ENCODE data around the gene ADAMTS15. TPM values are rescaled to one million over a fixed set of nuclear protein-coding genes. Genes with fewer than 3 reads are reported as not detected.

ADAMTS15 gene
- total RNA-seq, 1 donor from 2014 or later = 0.02 TPM

DNA sequence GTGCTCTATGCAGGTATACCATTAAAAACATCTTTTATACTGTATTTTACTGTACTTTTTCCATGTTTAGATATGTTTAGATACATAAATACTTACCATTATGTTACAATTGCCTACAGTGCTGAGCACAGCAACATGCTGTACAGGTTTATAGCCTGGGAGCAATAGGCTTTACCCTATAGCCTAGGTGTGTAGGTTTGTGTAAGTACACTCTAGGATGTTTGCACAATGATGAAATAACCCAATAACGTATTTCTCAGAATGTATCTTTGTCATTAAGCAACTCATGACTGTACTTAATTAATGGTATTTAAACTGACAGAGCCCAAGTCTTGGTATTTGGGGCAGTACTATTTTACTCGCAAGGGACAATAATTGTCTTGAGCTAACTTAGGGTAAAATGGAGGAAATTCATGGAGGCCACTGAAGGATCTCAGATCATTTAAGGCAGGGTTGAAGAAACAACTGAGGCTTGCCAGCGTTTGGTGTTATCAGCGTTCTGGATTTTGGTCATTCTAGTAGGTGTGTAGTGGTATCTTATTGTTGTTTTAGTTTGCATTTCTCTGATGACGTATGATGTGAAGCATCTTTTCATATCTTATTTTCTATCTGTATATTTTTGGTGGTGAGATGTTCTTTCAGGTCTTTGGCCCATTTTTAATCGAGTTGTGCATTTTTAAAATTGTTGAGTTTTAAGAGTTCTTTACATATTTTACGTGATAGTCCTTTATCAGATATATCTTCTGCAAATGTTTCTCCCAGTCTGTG, 42.4 kb downstream of the ADAMTS15 start:
- H3K36me3 Mint-ChIP-seq (ENCODE audit: low read depth) = no peaks in the 10 kb centered on the region
- H3K27ac Mint-ChIP-seq = no peak overlapping the region
- no peaks in the 10 kb centered on the region for H3K9me3 Mint-ChIP-seq
- H3K4me1 Mint-ChIP-seq = peaks cover 4% of the 10 kb centered on the region
- H3K27me3 Mint-ChIP-seq = peaks cover 21% of the 10 kb centered on the region
- intact Hi-C loops (cut with micrococcal nuclease) = no loop called here
- H3K4me3 Mint-ChIP-seq = no peak overlapping the region
- no peak for DNase-seq

GRCh38 chr11:130498181-130498580, 49.7 kb downstream of the ADAMTS15 start:
- H3K4me1 Mint-ChIP-seq = no peaks in the 10 kb centered on the region
- intact Hi-C loops (cut with micrococcal nuclease) = no loop called here
- no peak for DNase-seq
- no peaks in the 10 kb centered on the region for H3K9me3 Mint-ChIP-seq
- peaks cover 14% of the 10 kb centered on the region for H3K27me3 Mint-ChIP-seq
- no peak overlapping the region for H3K4me3 Mint-ChIP-seq
- H3K36me3 Mint-ChIP-seq (ENCODE audit: low read depth) = no peaks in the 10 kb centered on the region
- H3K27ac Mint-ChIP-seq = no peak overlapping the region

DNA sequence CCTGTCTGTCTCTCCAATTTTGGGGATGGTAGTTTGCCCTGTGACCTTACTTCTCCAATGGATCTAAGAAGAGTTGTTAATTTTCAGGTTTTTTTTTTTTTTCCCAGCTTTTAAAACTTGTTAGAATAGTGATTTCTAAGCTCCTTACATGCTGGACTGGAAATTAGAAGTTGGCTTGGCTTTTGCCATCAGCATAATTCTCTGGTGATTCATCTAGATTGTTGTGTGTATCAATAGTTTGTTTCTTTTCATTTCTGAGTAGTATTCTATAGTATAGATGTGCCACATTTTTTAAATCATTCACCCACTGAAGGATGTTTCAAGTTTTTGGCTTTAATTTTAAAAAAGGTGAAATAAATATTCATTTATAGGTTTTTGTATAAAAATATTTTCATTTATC, 51.4 kb downstream of the ADAMTS15 start:
- no peaks in the 10 kb centered on the region for H3K9me3 Mint-ChIP-seq
- intact Hi-C loops (cut with micrococcal nuclease) = no loop called here
- H3K4me1 Mint-ChIP-seq = no peaks in the 10 kb centered on the region
- peaks cover 15% of the 10 kb centered on the region for H3K27me3 Mint-ChIP-seq
- no peaks in the 10 kb centered on the region for H3K36me3 Mint-ChIP-seq (ENCODE audit: low read depth)
- no peak for DNase-seq
- no peak overlapping the region for H3K27ac Mint-ChIP-seq
- H3K4me3 Mint-ChIP-seq = no peak overlapping the region

DNA sequence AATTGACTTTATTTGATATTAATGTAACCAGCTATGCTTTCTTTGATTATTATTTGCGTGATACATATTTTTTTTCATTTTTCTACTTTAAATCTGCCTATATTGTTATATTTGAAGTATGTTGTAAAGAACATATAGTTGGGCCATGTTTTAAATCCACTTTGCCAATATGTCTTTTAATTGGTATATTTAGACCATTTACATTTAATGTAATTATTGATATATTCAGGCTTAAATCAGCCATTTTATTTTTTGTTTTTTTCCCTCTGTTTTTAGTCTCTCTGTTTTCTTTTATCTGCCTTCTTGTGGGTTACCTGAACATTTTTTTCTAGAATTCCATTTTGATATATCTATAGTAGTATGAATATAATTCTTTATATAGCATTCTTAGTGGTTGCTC, 55.9 kb downstream of the ADAMTS15 start:
- intact Hi-C loops (cut with micrococcal nuclease) = no loop called here
- Mint-ChIP-seq H3K36me3 (ENCODE audit: low read depth) (no peaks in the 10 kb centered on the region), H3K4me3 (no peak overlapping the region), H3K4me1 (no peaks in the 10 kb centered on the region), H3K9me3 (peaks cover 18% of the 10 kb centered on the region), H3K27ac (no peak overlapping the region), H3K27me3 (peaks cover 9% of the 10 kb centered on the region)
- no peak for DNase-seq

- H3K27ac Mint-ChIP-seq = no peak overlapping the region
- no peak for DNase-seq
- no peaks in the 10 kb centered on the region for H3K36me3 Mint-ChIP-seq (ENCODE audit: low read depth)
- no peaks in the 10 kb centered on the region for H3K4me1 Mint-ChIP-seq
- peaks cover 18% of the 10 kb centered on the region for H3K9me3 Mint-ChIP-seq
- intact Hi-C loops (cut with micrococcal nuclease) = no loop called here
- H3K4me3 Mint-ChIP-seq = no peak overlapping the region
- H3K27me3 Mint-ChIP-seq = no peaks in the 10 kb centered on the region
Measured at GRCh38 chr11:130508913-130509312, 60.5 kb downstream of the ADAMTS15 start.

DNA sequence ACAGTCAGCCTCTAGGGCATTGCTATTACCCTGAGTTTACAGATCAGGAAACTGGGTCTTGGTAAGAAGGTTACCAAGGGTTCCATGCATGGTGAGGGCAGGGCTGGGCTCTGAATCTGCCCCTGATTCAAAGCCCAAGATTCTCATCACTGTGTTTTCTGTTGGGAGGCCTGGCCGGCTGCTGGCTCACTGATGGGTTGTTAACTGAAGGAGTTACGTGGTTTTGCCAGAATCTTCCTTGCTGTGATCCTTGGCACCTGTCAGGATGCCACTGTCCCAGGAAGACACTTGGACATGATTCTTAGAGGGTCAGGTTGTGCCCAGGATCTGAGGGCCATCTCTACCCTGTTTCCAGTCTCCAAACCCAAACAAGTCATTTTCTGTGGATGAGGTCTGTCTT, 61.5 kb downstream of the ADAMTS15 start:
- Mint-ChIP-seq H3K27ac (no peak overlapping the region), H3K27me3 (no peaks in the 10 kb centered on the region), H3K4me3 (no peak overlapping the region), H3K36me3 (ENCODE audit: low read depth) (no peaks in the 10 kb centered on the region), H3K4me1 (no peaks in the 10 kb centered on the region), H3K9me3 (peaks cover 18% of the 10 kb centered on the region)
- DNase-seq = no peak
- intact Hi-C loops (cut with micrococcal nuclease) = no loop called here

GRCh38 chr11:130510407-130511006, 62.1 kb downstream of the ADAMTS15 start:
- Mint-ChIP-seq H3K36me3 (ENCODE audit: low read depth) (no peaks in the 10 kb centered on the region), H3K4me3 (no peak overlapping the region), H3K4me1 (no peaks in the 10 kb centered on the region), H3K27ac (no peak overlapping the region), H3K9me3 (peaks cover 18% of the 10 kb centered on the region), H3K27me3 (no peaks in the 10 kb centered on the region)
- intact Hi-C loops (cut with micrococcal nuclease) = no loop called here
- no peak for DNase-seq

GRCh38 chr11:130511765-130512164, 63.3 kb downstream of the ADAMTS15 start:
- H3K27me3 Mint-ChIP-seq = no peaks in the 10 kb centered on the region
- H3K9me3 Mint-ChIP-seq = peaks cover 10% of the 10 kb centered on the region
- no peak overlapping the region for H3K4me3 Mint-ChIP-seq
- DNase-seq = no peak
- no peaks in the 10 kb centered on the region for H3K36me3 Mint-ChIP-seq (ENCODE audit: low read depth)
- H3K4me1 Mint-ChIP-seq = no peaks in the 10 kb centered on the region
- intact Hi-C loops (cut with micrococcal nuclease) = no loop called here
- H3K27ac Mint-ChIP-seq = no peak overlapping the region

GRCh38 chr11:130512662-130513061, 64.2 kb downstream of the ADAMTS15 start:
- H3K4me1 Mint-ChIP-seq = no peaks in the 10 kb centered on the region
- H3K9me3 Mint-ChIP-seq = peaks cover 6% of the 10 kb centered on the region
- no peaks in the 10 kb centered on the region for H3K27me3 Mint-ChIP-seq
- no peak overlapping the region for H3K27ac Mint-ChIP-seq
- no peak for DNase-seq
- intact Hi-C loops (cut with micrococcal nuclease) = no loop called here
- no peaks in the 10 kb centered on the region for H3K36me3 Mint-ChIP-seq (ENCODE audit: low read depth)
- H3K4me3 Mint-ChIP-seq = no peak overlapping the region

DNA sequence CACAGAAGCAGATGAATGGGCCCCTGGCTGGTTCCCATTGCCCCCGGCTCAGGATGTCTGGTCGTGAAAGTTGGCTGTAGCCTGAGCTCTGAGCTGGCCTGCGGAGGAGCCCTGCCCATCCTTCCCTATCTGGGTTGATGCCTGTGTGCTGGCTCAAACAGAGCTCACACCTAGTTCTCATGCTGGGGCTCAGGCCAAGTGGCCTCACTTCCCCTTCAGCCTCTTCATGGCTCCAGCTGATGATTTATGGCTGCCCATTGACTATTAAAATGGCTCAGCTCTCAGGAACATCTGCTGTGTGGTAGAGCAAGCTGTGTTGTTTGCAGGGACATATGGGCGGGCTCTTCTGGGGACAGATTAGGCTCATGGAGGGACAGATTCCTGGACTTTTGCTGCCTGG, 64.7 kb downstream of the ADAMTS15 start:
- no peak for DNase-seq
- intact Hi-C loops (cut with micrococcal nuclease) = no loop called here
- Mint-ChIP-seq H3K36me3 (ENCODE audit: low read depth) (no peaks in the 10 kb centered on the region), H3K4me1 (no peaks in the 10 kb centered on the region), H3K4me3 (no peak overlapping the region), H3K27me3 (no peaks in the 10 kb centered on the region), H3K9me3 (peaks cover 1% of the 10 kb centered on the region), H3K27ac (no peak overlapping the region)

DNA sequence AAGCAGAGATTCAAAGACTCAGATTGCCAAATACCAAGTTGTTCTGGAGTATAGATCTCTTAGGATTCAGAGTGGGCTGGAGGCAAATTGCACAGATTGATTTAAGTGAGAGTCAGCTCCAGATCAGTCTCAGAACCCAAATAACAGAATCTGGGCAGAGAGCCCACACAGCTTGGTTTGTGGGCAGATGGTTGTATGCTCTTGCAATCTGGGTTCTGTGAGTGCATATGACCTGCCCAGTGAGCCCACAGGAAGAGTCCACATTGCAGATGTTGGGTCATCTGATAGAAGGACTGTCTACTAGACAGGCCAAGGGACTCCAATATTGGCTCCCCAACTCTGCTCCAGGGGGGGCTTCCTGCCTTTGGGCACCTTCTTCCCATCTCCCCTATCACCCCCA, 65.9 kb downstream of the ADAMTS15 start:
- no peaks in the 10 kb centered on the region for H3K27me3 Mint-ChIP-seq
- no peaks in the 10 kb centered on the region for H3K9me3 Mint-ChIP-seq
- no peak overlapping the region for H3K4me3 Mint-ChIP-seq
- no peak for DNase-seq
- intact Hi-C loops (cut with micrococcal nuclease) = no loop called here
- no peaks in the 10 kb centered on the region for H3K4me1 Mint-ChIP-seq
- H3K27ac Mint-ChIP-seq = no peak overlapping the region
- H3K36me3 Mint-ChIP-seq (ENCODE audit: low read depth) = no peaks in the 10 kb centered on the region

DNA sequence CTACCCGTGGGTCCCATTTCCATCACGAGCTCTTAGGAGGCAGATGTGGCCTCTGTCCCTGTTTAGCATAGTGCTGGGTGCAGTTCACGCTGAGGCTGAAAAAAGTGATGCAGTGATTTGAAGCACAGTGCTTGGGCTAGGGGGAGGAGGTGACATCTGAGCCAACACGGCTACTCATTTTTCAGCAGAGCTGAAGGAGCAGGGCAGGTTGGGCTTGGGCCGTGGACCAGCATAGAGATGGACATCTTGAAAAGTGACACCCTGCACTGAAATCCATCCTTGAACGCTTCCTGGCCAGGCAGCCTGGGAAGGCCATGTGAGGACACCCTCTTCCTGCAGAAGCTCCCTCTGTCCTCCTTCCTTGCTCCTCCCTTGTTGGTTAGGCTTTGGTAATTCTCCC, 66.4 kb downstream of the ADAMTS15 start:
- H3K27ac Mint-ChIP-seq = no peak overlapping the region
- no peaks in the 10 kb centered on the region for H3K9me3 Mint-ChIP-seq
- no peak overlapping the region for H3K4me3 Mint-ChIP-seq
- H3K36me3 Mint-ChIP-seq (ENCODE audit: low read depth) = no peaks in the 10 kb centered on the region
- H3K4me1 Mint-ChIP-seq = no peaks in the 10 kb centered on the region
- intact Hi-C loops (cut with micrococcal nuclease) = no loop called here
- DNase-seq = no peak
- H3K27me3 Mint-ChIP-seq = no peaks in the 10 kb centered on the region

DNA sequence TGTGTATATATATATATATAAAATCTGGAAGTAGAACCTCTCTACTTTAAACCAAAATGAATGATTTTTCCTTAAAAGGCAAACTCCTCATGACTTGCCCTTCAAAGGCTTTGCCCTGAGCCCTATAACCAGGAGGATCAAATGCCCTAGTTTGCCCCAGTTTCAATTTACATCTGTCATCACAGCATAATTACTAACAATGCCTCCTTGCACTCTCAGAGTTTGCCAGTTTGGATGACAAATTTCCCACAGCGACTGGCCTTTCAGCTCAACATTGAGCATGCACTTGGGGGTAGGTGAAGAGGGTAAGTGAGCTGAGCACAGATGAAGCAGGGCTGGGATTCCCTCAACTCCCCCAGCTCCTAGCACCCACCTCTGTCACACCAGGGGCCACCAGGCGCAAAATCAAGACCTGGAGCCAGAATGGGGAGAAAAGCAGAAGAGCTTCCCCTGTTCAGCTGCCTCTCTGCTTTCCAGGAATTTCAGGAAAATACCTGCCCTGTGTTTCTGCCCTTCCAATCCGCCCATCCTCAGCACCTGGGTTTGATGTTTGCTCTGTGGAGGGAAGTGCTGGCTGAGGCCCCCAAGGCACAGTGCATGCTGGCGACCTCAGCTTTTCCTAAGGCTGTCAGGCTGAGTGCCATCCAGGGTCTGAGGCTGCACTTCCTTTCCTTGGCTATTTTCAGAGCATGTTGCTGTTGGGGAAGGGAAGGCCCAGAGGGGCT, 67.5 kb downstream of the ADAMTS15 start:
- intact Hi-C loops (cut with micrococcal nuclease) = no loop called here
- H3K27me3 Mint-ChIP-seq = no peaks in the 10 kb centered on the region
- no peaks in the 10 kb centered on the region for H3K4me1 Mint-ChIP-seq
- no peak overlapping the region for H3K27ac Mint-ChIP-seq
- H3K36me3 Mint-ChIP-seq (ENCODE audit: low read depth) = no peaks in the 10 kb centered on the region
- DNase-seq = no peak
- no peaks in the 10 kb centered on the region for H3K9me3 Mint-ChIP-seq
- no peak overlapping the region for H3K4me3 Mint-ChIP-seq

Measured in activated CD4-positive, alpha-beta T cell treated with anti-CD3 and anti-CD28 coated beads, Interleukin-2, amount 10 ng/mL, durations not matched to agents 24 days and 14 days (primary cell).